GM19395 (cell line): ENCODE measurements around the gene F8.
A peak's percentile ranks its signal among the peaks of the same experiment; 100 is the strongest.
"Not testable (repeated sequence)": the region's sequence is repeated elsewhere in the genome, so short reads cannot be mapped to it uniquely, and the experiment has no call there.

Source experiments
- ATAC-seq: cut with Tn5 transposase; IDR thresholded peaks from one replicate; pipeline ENCODE4 v1.9.1; 2021; ENCODE audit warnings: mild to moderate bottlenecking, moderate library complexity; ENCODE audit not compliant: unreplicated experiment

The F8 gene

GRCh38 chrX:154886069-154886788 is 136.3 kb downstream of the F8 start, which contains the start of gene F8A1:
TSS of gene F8A1 (plus strand) at chrX:154886355. CDS start at chrX:154886375, 20 bp downstream.
- peak; percentile 75 for ATAC-seq

- ATAC-seq, result not testable (repeated sequence)
Observed at GRCh38 chrX:154885549-154885948, 137.0 kb downstream of the F8 start.

- not testable (repeated sequence) for ATAC-seq
Observed at GRCh38 chrX:154885057-154885456, 137.5 kb downstream of the F8 start.

GRCh38 chrX:154884069-154884468 is 138.5 kb downstream of the F8 start:
- ATAC-seq, result not testable (repeated sequence)

- ATAC-seq, result no peak
Observed at GRCh38 chrX:154873329-154873728, 149.2 kb downstream of the F8 start.

GRCh38 chrX:154868522-154868921 is 154.0 kb downstream of the F8 start:
- ATAC-seq, result not testable (repeated sequence)

GRCh38 chrX:154855256-154855655 is 167.3 kb downstream of the F8 start:
- no peak for ATAC-seq

GRCh38 chrX:154850957-154851611 is 171.4 kb downstream of the F8 start:
- ATAC-seq, result no peak

- no peak for ATAC-seq
Observed at GRCh38 chrX:154840856-154841255, 181.7 kb downstream of the F8 start.

- no peak for ATAC-seq
Observed at GRCh38 chrX:154836163-154836562, 186.4 kb downstream of the F8 start.

GRCh38 chrX:154834562-154834961 is 188.0 kb downstream of the F8 start, which contains the start of gene SMIM9:
TSS of gene SMIM9 (minus strand) at chrX:154834662. CDS start at chrX:154830856, 3,806 bp downstream.
- no peak for ATAC-seq

GRCh38 chrX:154833746-154834274 is 188.7 kb downstream of the F8 start:
- no peak for ATAC-seq

GRCh38 chrX:154829926-154830442 is 192.5 kb downstream of the F8 start:
- no peak for ATAC-seq

- ATAC-seq, result no peak
Observed at GRCh38 chrX:154829134-154829533, 193.4 kb downstream of the F8 start.

- peak; percentile 15 for ATAC-seq
Observed at GRCh38 chrX:154828016-154828408, 194.5 kb downstream of the F8 start.

GRCh38 chrX:154827194-154828015 is 195.1 kb downstream of the F8 start:
- ATAC-seq, result peak; percentile 96

- not testable (repeated sequence) for ATAC-seq
Observed at GRCh38 chrX:154825586-154825985, 196.9 kb downstream of the F8 start.

GRCh38 chrX:154824638-154825037 is 197.9 kb downstream of the F8 start:
- no peak for ATAC-seq

GRCh38 chrX:154822029-154822428 is 200.5 kb downstream of the F8 start:
- no peak for ATAC-seq

GRCh38 chrX:154821523-154821922 is 201.0 kb downstream of the F8 start:
- ATAC-seq, result no peak
